ENCODE data around the gene ZSCAN26. TPM values are rescaled to one million over a fixed set of nuclear protein-coding genes. Genes with fewer than 3 reads are reported as not detected.
"Not testable (repeated sequence)": the region's sequence is repeated elsewhere in the genome, so short reads cannot be mapped to it uniquely, and the experiment has no call there.

Gene ZSCAN26
- total RNA-seq, 1 experiment from 2014 or later: 6.6 TPM

- TF ChIP-seq PRRX2 (CRISPR knock-in tag; IDR thresholded peaks at IDR 0.05): no peak
- no peak for TF ChIP-seq SMAD4 (CRISPR knock-in tag; IDR thresholded peaks at IDR 0.05)
- TF ChIP-seq, protein P1, sequence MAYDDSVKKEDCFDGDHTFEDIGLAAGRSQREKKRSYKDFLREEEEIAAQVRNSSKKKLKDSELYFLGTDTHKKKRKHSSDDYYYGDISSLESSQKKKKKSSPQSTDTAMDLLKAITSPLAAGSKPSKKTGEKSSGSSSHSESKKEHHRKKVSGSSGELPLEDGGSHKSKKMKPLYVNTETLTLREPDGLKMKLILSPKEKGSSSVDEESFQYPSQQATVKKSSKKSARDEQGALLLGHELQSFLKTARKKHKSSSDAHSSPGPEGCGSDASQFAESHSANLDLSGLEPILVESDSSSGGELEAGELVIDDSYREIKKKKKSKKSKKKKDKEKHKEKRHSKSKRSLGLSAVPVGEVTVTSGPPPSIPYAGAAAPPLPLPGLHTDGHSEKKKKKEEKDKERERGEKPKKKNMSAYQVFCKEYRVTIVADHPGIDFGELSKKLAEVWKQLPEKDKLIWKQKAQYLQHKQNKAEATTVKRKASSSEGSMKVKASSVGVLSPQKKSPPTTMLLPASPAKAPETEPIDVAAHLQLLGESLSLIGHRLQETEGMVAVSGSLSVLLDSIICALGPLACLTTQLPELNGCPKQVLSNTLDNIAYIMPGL (CRISPR knock-in tag; IDR thresholded peaks at IDR 0.05): no peak
- no peak for TF ChIP-seq ZBTB21 (CRISPR knock-in tag; IDR thresholded peaks at IDR 0.05; ENCODE audit: borderline replicate concordance)
- TF ChIP-seq ZNF263 (CRISPR knock-in tag; IDR thresholded peaks at IDR 0.05; ENCODE audit: low read depth): no peak
- no peak for TF ChIP-seq ETV6 (CRISPR knock-in tag; IDR thresholded peaks at IDR 0.05)
Measured at GRCh38 chr6:28312939-28313338, 46.0 kb downstream of the ZSCAN26 start (continued).

DNA sequence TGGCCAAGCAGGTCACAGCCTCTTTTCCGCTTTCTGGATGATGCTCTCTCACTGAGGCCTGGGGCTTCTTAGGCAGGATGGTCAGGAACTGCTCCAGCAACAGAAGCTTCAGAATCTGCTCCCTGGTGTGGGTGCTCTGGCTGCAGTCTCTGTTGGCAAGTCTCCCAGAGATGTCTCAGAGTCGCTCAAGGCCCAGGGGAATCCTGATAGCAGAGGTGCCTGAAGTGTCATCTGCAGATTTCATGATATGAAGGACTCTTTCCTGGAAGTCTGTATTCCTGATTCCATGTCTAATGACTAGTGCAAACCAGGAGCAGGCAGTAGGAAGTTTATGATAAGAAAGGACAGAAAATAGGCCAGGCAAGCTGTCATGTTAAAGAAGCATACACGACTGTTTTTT, 48.7 kb downstream of the ZSCAN26 start:
- Mint-ChIP-seq H3K36me3 (peaks cover under 1% of the 10 kb centered on the region; the same call in 1 of the 2 replicates), H3K27ac (no peak overlapping the region), H3K9me3 (peaks cover 7% of the 10 kb centered on the region), H3K27me3 (ENCODE audit: low read depth) (no peaks in the 10 kb centered on the region), H3K4me1 (peaks cover 5% of the 10 kb centered on the region), H3K4me3 (no peak overlapping the region)
- DNase-seq (ENCODE audit: low spot score): no peak
- ATAC-seq: no peak
- POLR2A ChIA-PET: no interaction called here
- TF ChIP-seq, protein P1 (CRISPR knock-in tag; IDR thresholded peaks at IDR 0.05): no peak
- TF ChIP-seq ZMAT4 (CRISPR knock-in tag; IDR thresholded peaks at IDR 0.05): no peak
- CTCF ChIA-PET: no interaction called here

GRCh38 chr6:28317866-28318265, 50.9 kb downstream of the ZSCAN26 start:
- H3K4me3 Mint-ChIP-seq; H3K27ac Mint-ChIP-seq; DNase-seq (ENCODE audit: low spot score); POLR2A ChIA-PET; H3K4me1 Mint-ChIP-seq; H3K27me3 Mint-ChIP-seq (ENCODE audit: low read depth); ATAC-seq; CTCF ChIA-PET; H3K9me3 Mint-ChIP-seq; H3K36me3 Mint-ChIP-seq: not testable (repeated sequence)

DNA sequence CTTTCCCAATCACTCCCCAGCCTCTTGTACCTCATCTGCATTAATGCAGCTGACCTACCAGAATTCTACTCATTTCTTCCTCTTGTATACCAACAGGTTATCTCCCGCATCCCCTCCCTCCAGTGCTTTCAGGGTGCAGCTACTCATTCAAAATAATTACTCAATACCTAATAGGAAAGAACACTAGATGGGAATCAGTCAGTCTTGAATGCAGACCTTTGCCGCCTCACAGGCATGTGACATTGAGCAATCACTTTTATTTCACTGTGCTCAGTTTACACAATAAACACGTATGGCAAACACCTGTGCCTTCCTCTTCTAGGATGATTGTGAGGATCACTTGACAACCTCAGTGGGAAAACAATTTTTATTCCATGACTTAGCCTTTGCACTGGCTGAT, 55.7 kb downstream of the ZSCAN26 start:
- TF ChIP-seq ZNF423 (CRISPR knock-in tag; IDR thresholded peaks at IDR 0.05) (no peak), GABPB1 (CRISPR knock-in tag; IDR thresholded peaks at IDR 0.05) (peak; percentile 20; the same call in 1 of the 2 replicates), ZNF281 (CRISPR knock-in tag; IDR thresholded peaks at IDR 0.05) (no peak)
- H3K4me1 Mint-ChIP-seq: no peaks in the 10 kb centered on the region
- peaks cover 39% of the 10 kb centered on the region for H3K36me3 Mint-ChIP-seq
- ATAC-seq (no peak), DNase-seq (ENCODE audit: low spot score) (no peak)
- peaks cover 3% of the 10 kb centered on the region; the same call in 1 of the 2 replicates for H3K27me3 Mint-ChIP-seq (ENCODE audit: low read depth)
- POLR2A ChIA-PET: no interaction called here
- CTCF ChIA-PET: no interaction called here
- H3K27ac Mint-ChIP-seq: no peak overlapping the region
- peaks cover 44% of the 10 kb centered on the region for H3K9me3 Mint-ChIP-seq
- H3K4me3 Mint-ChIP-seq: no peak overlapping the region

DNA sequence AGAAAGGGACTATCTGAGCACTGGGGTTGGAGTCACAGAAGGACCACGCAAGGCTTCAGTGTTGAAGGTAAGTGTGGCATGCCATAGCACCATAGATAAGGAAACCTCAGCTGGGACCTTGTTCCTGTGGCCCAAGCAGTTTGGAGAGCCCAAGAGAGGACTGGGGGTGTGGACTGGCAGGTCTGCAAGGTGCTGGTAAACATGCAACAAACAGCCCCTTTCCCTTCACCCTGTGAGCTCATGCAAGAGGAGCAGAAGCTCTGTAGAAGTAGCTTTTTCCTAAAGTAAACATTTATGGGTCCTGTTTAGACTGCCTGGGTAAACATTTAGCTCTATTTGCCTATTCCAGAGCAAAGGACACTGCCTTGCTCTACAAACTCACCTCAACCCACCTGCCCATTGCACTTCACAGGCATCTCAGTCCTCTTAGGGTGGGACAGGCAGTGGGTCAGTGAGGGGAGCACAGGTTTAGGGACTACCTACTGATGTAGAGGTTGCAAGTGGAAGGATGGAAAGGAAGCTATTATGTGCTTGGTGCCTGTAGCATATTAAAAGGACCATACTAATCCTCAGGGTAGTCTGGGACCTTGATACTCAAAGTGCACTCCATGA, 57.0 kb downstream of the ZSCAN26 start:
- no peak for TF ChIP-seq MXD4 (CRISPR knock-in tag; IDR thresholded peaks at IDR 0.05; ENCODE audit: borderline replicate concordance)
- TF ChIP-seq GABPB1 (CRISPR knock-in tag; IDR thresholded peaks at IDR 0.05): peak; percentile 52; the same call in 1 of the 2 replicates
- no peak for ATAC-seq
- no peaks in the 10 kb centered on the region for H3K4me1 Mint-ChIP-seq

More for the DNA sequence above, 57.0 kb downstream of the ZSCAN26 start:
- Mint-ChIP-seq H3K9me3 (peaks cover 57% of the 10 kb centered on the region), H3K27ac (no peak overlapping the region), H3K4me3 (no peak overlapping the region), H3K36me3 (peaks cover 51% of the 10 kb centered on the region), H3K27me3 (ENCODE audit: low read depth) (peaks cover 3% of the 10 kb centered on the region; the same call in 1 of the 2 replicates)
- ChIA-PET CTCF (no interaction called here), POLR2A (no interaction called here)
- DNase-seq (ENCODE audit: low spot score): no peak

All from WTC11 (cell line).